MV-4-11 (cell line): ENCODE data around the gene GAS2L2.
A peak's percentile ranks its signal among the peaks of the same experiment; 100 is the strongest.

Experiments used
- DNase-seq: peaks from one replicate; lab custom pipeline; 2025; lab: John Stamatoyannopoulos, UW

GAS2L2 gene

DNA sequence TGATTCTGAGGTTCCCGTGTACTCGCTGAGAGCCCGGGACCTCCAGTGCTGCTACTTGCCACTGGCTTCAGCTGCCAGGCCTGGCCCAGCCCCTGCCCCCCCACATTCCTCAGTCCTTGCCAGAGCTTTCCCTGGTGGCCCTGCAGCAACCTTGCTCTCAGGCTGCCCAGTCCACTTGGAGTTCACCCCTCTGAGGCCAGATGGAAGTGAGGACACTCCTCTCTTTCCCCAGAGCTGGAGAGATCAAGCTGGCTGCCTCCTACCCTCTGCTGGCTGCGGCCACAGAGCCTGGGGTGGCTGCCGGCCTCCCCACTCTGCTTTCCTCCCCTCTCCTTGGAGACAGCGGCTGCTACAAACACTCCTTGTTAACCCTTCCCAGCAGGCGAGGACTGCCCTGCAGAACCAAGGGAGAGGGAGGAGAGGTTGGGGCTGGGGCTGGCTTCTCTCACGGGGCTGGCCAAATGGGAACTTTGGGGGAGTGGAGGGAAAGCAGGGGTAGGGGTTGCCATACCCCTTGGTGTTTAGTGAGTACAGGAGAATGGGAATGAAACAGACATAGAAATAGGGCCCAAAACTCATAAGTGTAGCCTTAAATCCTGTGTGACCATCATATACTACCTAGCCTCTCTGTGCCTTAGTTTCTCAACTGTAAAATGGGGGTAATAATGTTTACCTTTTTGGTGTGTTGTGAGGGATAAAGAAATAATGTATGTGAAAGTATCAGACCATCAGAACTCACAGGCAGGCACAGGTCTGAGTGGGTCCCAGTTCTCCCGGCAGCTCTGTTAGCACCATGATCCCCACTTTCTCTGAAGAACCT is at the start of gene GAS2L2:
GAS2L2 (minus strand) TSS at position 295 of the 820 bp plus-strand sequence. CDS start 389 bp downstream, outside the sequence.
- no peak for DNase-seq

DNA sequence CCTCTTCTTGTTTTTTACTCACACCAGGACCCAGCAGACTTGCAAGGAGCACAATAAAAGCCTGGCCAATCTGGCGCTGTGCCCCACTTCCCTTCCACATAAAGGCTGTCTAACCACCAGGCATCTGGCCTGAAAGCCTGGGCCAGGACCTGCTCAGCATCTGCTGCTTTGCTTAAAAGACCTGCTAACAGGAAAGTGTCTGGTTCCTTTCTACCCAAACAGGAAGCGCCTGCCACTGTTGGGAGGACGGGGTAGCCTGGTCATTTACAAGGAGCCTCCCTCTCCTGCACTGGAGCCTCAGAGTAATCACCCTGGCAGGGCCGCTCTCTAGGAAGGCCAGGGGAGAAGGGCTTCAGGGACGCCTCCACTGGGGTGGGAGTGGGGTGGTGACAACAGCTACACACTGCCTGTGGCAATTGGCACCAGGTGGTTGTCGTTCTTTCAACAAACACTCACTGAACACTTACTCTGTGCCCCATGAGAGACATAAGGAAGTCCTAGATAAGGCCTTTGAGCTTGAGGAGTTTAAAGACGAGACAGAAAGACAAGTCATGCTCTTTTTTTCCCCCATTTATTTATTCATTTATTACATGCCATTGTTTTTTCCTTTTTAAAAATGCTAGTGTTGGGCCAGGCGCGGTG is 48.7 kb upstream of the GAS2L2 start:
- DNase-seq, result peak; percentile 85

DNA sequence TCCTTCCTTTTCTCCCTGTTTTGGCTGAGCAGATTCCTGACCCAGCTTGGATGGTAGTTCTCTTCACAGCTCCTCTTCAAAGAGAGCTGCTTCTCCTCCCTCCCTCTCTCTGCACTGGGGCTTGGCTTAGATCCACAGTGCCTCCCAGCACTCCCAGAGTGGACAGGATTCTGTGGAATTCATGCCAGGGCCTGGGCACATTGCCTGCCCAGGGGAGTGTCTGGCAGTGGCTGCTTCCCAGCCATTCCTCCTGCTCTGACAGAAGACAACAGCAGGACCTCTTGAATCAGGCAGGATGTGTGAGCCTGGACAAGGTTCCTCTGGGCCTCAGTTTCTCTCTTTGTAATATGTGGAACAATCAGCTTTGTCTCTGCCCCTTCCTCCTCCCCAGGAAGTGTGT is 46.9 kb upstream of the GAS2L2 start:
- DNase-seq, result no peak

DNA sequence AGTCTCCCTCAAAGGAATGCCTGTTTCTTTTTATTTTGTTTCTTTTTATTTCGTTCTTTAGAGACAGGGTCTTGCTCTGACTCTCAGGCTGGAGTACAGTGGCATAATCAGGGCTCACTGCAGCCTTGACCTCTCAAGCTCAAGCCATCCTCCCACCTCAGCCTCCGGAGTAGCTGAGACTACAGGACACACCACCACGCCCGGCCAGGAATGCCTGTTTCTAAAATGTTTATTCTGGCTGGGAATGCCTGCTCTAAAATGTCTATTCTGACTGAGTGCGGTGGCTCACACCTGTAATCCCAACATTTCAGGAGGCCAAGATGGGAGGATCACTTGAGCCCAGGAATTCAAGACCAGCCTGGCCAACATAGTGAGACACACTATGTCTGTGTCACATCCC is 44.9 kb upstream of the GAS2L2 start:
- no peak for DNase-seq

DNA sequence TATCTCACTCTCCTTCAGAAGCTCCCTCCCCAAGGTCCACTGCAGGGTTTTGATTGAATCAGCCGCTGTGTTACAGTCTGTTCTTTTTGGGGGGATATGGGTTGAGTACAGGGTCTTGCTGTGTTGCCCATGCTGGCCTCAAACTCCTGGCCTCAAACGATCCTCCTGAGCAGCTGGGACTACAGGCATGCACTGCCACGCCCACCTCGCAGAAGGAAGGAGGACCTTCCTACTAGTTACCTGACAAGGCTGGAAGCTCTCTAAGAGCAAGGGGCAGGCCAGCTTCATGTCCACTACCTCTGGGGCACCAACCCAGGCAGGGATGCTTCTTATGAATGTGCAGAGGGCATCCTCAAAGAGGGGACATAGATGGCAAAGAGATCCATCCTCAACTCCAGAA is 44.3 kb upstream of the GAS2L2 start:
- no peak for DNase-seq

DNA sequence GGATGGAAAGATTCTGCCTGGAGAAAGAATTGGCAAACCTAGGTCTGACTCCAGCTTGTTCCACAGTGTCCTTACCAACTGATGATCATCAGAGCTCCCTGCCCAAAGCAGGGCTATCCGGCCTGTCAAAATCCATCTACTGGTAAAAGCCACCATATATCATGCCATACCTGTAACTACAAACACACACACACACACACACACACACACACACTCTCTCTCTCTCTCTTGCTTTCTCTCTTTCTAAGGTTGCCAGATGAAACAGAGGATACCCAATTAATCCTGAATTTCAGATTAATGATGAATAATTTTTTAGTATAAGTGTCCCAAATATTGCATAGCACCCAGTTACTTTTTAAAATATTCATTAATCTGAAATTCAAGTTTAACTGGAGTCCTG is 43.9 kb upstream of the GAS2L2 start:
- DNase-seq, result no peak

DNA sequence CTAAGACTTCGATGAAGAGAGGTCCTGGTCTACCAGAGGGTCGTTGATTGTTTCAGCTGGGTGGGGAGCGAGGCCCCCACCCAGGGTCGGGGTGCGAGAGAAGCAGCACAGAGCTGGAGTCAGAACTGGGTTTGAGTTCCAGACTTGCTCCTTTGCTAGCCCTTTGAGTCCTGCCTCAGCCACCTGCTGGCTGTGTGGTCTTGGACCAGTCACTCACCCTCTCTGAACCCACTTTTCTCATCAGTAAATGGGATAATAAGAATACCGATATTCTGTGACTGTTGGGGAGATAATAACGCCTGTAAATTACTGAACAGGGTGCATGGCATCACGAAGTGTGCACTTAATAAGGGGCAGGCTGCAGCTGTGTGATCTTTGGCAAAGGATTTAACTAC is 42.8 kb upstream of the GAS2L2 start:
- no peak for DNase-seq

DNA sequence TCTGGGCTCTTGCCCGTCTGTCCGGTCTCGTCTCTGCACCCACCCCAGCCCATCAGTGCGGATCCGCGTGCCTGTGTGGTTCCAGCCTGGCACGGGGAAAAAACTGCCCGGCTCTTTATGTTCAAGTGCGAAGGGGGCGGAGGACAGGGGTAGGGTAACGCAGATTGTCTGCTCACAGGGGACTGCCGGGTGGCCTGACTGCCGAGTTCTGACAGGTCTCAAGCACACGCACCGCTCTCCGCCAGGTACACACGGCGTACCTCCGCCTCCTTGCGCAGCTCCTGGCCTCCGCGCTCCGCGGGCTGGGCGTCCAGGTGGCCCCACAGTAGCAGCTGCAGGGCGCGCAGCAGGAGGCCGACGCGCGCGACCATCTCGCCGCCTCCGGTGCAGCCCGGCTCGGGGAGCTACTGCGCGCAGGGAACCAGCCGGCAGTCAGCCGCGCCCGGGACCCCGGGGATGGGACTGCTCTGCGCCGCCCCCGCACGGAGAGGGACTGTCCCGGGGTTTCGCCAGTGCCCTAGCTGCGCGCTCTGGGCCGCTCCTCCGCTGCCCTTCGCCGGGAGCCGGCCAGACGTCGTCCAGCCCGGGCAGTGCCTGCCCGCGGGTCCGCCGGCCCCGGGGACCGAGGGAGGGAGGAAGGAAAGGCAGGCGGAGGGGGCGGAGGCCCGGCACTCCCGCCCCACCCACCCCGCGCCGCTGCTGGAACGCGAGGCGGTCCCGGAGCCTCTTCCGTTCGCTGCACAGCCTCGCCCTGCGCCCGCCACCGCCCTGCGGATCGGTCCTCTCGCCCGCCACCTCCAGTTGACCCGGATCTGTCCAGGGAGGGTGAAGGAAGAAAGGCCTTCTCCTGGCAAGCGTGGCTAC is 42.2 kb upstream of the GAS2L2 start, which contains the start of gene MMP28:
MMP28 (minus strand) TSS at position 635 of the 864 bp plus-strand sequence; CDS start at position 371, 264 bp downstream.
- no peak for DNase-seq

DNA sequence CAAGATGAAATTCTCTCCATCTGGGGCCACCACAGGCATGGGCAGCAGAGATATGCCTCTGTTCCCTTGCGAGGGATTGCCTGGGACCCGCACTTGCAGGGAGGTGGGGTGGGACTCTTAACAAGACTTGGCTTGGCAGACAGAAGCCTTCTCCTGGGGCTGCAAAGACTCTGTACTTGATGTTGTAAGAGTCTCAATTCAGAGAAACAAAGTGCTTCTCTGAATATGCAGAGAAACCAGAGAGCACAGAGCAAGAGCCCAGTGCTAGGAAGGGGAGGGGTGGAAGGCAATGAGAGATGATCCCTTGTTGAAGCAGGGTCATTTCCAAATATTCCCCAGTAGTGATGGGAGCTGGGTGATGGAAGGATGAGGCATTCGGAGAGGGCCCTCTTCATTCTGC is 40.2 kb upstream of the GAS2L2 start:
- no peak for DNase-seq

DNA sequence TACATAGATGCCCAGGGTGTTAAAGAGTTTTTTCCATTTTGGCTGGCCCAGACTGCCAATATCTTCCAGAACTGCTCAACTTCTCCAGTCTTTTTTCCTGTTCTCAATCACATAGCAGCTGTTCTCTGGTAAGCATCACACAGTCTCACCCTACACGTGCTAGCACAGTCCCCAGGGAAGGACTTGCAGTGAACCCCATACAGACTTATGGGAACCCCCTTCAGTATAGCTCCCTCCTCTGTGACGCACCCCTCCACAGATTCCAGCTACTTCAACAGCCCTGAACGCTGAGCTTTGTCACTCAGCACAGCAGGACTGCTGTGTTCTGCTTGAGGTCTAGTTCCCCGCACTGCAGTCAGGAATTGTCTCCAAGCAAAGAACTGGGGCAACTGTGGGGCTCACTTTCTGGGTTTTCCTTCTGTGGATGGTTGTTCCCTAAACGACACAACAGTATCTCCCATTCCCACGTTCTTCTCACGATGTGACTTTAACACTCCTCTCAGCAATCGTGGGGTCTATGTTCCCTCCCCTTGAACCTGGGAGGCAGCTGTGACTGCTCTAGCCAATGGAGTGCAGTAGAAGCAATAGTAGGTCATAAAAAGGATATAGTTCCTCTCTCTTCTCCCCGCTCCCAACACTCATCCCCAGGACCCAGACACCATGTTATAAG is 38.8 kb upstream of the GAS2L2 start:
- no peak for DNase-seq

DNA sequence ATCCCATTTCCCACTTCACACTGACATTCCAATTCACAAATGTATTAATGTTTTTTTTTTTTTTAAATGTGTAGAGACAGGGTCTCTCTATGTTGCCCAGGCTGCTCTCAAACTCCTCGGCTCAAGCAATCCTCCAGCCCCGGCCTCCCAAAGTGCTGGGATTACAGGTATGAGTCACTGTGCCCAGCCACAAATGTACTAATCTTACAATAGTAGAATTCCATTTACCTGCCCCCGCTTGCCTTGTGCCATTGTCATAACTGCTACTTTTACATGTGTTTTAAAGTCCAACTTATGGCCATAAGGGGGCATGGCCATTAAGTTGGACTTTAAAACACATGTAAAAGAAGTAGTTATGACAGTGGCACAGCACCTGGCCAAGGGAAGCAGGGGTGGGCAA is 37.8 kb upstream of the GAS2L2 start:
- no peak for DNase-seq

DNA sequence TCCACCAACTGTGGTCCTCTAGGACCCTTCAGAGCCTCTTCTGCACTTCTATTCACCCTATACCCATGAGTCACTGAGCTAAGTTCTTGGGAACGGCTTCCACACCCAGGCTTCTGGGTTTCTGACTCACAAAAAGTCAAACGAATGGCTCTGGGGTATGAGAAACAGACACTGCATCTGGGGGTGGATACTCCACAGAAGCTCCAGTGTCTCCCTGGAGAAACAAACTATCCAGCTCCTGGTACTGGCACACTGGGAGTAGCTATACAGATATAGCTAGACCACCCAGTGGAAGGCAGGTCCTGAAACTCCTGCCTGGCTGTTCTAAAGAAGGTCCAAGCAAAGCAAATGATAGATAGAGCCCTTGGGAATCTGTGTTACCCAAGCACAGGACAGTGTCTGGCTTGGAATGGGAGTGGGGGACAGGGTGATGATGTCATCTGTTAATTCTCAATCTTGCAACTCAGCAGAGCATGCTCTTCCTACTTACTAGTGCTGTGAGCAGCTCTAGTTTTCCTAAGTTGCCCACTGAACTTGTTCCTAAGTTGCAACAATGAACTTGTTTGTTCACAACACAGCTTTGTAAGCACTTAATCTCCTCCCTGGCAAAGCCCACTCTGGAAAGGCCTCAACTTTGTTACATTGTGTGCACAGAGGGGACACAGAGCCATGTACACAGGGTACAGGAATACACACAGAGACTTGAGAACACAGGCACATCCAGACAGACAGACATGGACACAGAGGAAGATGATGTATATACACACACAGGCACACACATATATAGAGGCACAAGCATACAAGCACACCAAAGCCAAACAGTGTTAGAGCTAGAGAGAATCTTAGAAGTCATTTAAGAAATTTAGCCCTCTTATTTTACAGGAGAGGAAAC is 35.7 kb upstream of the GAS2L2 start:
- DNase-seq, result no peak

DNA sequence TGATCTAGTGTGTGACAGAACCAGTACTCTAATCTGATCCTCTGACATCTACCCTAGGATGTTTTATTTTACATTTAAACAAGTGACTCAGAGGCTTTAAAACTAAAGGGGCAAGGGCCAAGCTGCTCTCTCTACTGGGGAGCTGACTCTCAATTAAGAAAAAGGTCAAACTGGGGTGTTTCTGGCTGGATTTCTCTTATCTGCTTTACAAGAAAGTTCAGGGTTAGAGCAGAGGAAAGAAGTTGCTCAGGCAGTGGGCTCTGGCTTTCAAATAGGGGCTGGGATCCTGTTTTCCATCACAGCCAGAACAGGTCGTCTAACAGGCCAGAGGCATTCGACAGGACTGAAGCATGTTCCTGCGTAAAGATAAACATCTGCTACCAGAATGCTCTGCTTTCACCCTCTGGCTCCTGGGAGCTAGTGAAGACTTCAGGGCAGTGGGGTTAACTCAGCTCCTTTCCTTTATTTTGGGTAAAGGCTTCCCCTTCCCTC is 33.9 kb upstream of the GAS2L2 start:
- DNase-seq, result no peak

DNA sequence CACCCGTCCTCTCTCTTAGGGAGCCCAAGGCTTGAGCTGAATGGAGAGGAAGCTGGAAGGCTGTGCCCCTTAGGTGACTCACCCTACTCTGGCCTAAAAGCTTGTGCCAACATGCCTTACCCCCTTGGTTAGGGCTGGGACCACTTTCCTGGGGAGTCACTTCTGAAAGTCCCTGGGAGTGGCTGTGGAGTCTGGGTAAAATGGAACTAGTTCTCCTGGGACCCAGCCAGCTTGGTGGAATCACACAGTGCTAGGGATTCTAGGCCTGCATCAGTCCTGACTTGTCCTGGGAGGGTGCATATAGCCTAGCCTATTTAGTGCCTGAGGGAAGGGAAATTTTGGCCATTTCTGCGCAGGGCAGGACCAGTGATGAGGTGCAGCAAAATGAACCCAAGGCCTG is 31.9 kb upstream of the GAS2L2 start:
- DNase-seq, result no peak

DNA sequence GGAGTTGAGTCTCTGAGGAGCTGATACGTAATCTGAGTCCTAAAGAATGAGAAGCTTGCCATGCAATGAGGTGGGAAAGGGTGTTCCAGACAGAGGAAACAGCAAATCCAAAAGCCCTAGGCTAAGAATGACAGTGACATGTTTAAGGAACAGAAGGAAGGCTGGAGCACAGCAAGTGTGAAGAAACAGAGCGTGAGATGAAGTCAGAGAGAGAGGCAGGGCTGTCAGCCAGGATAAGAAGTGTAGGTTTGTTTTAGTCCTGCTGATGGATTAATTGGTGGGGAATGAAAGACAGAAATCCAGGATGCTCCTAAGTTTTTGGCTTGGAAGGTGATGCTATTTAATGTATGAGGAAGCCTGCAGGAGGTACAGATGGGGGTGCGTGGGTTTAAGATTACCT is 27.9 kb upstream of the GAS2L2 start:
- DNase-seq, result no peak

DNA sequence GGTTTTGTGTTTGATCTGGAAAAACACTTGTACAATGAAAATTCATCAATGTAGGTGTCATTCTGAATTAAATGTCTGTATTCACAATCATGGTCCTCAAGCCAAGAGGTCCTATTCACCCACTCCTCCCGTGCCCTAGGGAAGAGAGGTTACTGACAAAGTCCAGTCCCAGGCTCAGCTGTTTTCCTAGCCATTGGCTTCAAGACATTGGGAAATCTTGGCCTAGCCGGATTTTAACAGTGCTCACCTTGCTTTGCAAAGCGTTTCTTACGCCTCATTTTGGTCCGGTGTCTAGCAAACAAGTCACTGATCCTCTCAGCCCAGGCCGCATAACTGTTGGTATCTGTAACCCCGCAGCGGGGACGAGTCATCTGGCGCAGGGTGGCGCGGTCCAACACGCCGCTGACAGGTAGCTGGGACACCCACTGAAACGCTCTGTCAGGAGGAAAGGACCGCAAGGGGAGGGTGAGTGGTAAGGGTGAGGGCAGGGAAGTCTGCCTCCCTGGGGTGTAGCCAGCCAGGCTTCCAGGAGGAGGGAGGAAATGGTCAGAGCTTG is 25.7 kb upstream of the GAS2L2 start:
- DNase-seq, result no peak

DNA sequence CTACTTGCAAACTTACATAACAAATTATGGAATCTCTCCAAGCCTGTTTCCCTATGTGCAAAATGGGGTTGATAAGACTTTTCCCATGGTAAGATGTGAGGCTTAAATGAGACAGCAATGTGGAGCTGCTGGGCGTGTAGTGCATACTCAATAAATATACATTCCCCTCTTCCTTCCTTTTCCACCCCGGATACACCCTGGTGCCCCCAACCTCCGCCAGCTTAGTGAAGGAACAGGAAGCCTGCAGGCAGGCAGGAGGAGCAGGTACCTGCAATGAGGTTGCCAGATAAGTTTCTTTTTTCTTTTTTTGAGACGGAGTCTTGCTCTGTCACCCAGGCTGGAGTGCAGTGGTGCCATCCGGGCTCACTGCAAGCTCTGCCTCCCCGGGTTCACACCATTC is 22.5 kb upstream of the GAS2L2 start:
- no peak for DNase-seq

DNA sequence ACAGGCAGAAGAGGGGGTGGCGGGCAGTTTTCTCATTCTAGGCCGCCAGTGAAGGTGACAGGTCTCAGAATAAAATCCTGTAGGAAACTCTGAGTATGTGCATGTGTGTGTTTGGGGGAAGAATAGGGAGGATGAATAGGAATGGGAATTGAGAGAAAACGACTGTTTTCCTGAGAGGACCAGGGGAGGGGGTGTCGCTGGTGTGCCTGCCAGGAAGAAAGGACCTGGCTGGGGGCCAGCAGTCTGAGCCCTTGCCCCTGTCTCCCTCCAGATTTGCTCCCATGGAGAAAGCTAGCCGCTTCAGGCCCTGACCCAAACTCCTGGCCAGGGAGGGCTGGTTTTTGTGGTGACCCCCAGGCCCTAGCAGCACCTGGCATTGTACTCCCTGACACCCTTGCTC is 22.0 kb upstream of the GAS2L2 start:
- DNase-seq, result no peak

DNA sequence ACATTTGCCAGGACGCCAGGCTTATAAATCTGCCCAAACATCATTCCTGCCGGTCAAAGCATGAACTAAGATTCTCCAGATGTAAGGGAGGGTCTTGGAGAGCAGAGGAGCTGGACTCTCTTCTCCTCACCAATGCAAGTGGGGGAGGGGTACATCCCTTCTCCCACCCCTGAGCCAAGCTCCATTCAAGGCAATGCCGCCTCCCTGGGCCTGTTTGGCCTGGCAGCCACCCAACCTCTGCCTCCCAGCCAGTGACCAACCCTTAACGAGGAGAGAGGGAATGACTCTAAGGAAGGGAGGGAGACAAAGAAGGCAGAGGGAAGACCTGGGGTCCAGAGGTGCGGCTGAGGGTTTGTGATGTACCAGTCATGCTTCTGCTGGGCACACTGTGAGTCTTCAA is 21.5 kb upstream of the GAS2L2 start:
- no peak for DNase-seq

DNA sequence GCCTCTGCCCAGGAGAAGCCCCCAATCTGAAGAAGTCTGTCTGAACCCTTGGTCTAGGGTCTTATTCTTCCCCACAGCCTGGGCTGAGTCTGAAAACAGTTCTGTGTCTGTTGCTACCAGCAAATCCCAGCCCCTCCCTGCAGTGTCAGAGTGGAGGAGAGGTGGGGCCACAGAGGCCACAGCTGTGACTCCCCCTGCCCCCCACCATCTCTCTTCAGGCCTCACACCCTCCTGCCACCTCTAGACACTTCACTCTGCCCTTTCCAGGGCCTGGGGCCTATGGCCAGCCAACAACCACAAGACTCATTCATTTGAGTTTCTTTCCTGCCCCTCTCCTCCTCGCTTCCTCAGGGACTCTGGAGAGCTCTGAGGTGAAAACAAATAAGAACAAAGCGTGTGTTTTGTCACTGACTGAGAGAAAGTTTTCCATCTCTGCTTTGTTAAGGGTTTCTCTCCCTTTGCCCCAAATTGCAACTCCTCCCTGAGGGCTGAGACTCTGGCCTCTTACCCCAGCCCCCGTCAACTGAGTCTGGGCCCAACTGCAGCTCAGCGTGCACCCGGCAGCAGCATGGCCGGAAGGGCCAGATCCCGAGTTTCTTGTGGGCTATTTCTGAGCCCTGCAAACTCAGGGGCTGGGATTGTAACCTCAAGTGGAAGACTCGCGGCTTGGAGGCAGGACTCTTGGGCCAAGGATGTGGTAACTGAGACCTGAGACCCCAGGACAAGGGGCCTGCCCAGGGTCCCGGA is 20.8 kb upstream of the GAS2L2 start:
- no peak for DNase-seq
